Tibial nerve (tissue), 4 donors: Measurements from ENCODE around the gene MRPS5. TPM values are rescaled to one million over a fixed set of nuclear protein-coding genes. Genes with fewer than 3 reads are reported as not detected.

Source experiments
- DNase-seq, 2 donors: peaks; one replicate each; pipeline ENCODE4 v3.0.0-alpha.2; 2019; ENCODE audit warnings: low spot score in 2 of 2
- H3K27ac ChIP-seq, 4 donors: fragments of 200-600 bp; sonication (generic) in 3 of 4; one replicate each; pipeline ENCODE4 v1.5.1; 2017 to 2019; ENCODE audit warnings: mild to moderate bottlenecking in 1 of 4
- H3K27me3 ChIP-seq, 2 donors: fragments of 200-600 bp; sonication (generic) in 1 of 2; one replicate each; pipeline versions ENCODE4 v1.5.1 to v1.6.0; 2017 to 2019
- H3K36me3 ChIP-seq, 3 donors: fragments of 200-600 bp; sonication (generic); one replicate each; pipeline ENCODE4 v1.5.1; 2018 to 2019
- H3K4me1 ChIP-seq, 4 donors: fragments of 200-600 bp; sonication (generic) in 3 of 4; one replicate each; pipeline ENCODE4 v1.5.1; 2017 to 2019
- H3K4me3 ChIP-seq, 4 donors: fragments of 200-600 bp; sonication (generic) in 3 of 4; one replicate each; pipeline ENCODE4 v1.5.1; 2017 to 2019; ENCODE audit warnings: mild to moderate bottlenecking in 1 of 4, moderate library complexity in 1 of 4
- H3K9me3 ChIP-seq, 4 donors: fragments of 200-600 bp; sonication (generic) in 3 of 4; one replicate each; pipeline ENCODE4 v1.5.1; 2017 to 2019
- CTCF ChIP-seq, 5 experiments: fragments of 200-600 bp in 3 of 5; fragments of 450-650 bp in 2 of 5; sonication (generic) in 3 of 5; IDR thresholded peaks; one replicate each; pipeline ENCODE4 v1.5.1; 2016 to 2019; ENCODE audit warnings: antibody characterized with exemption in 5 of 5, mild to moderate bottlenecking in 3 of 5, moderate library complexity in 2 of 5
- EP300 ChIP-seq, 2 donors: sonication (generic); formaldehyde crosslinking; IDR thresholded peaks; one replicate each; pipeline ENCODE4 v1.6.1; 2017; ENCODE audit warnings: antibody characterized with exemption in 2 of 2, mild to moderate bottlenecking in 1 of 2
- POLR2A ChIP-seq, 2 donors: fragments of 450-650 bp; IDR thresholded peaks; one replicate each; pipeline ENCODE4 v1.6.1; 2017; ENCODE audit warnings: antibody characterized with exemption in 2 of 2, mild to moderate bottlenecking in 2 of 2, moderate library complexity in 2 of 2
- WGBS, 2 donors: methylation state at CpG; one replicate each; pipeline ENCODE4 v1.1.5; 2018; 5-methylcytosine and 5-hydroxymethylcytosine counted together
- total RNA-seq, 4 donors: library from RNA; depleted of rRNA; stranded (reverse); fragments of >200 nt; gene quantifications; one replicate each; pipeline ENCODE4 v1.1.0, GENCODE V29; 2016

Gene MRPS5
- total RNA-seq, 4 donors from 2014 or later: 34.3 to 67.8 (median 50.8) TPM

GRCh38 chr2:95056461-95057459 is 64.8 kb downstream of the MRPS5 start:
- H3K36me3 ChIP-seq: peaks cover 0 to 18% (median 0%) of the 10 kb centered on the region in 3 donors
- H3K4me3 ChIP-seq: peak overlapping the region in 1 of 4 donors; percentile 3
- no peak for DNase-seq
- 55 to 57% methylated on average over 14 to 15 of the region's 15 CpGs for WGBS, 2 donors
- H3K27ac ChIP-seq: peak overlapping the region; percentile 69 to 94 (median 80)
- no peaks in the 10 kb centered on the region for H3K9me3 ChIP-seq
- peaks cover 0 to 56% (median 26%) of the 10 kb centered on the region in 4 donors for H3K4me1 ChIP-seq
- no peaks in the 10 kb centered on the region for H3K27me3 ChIP-seq
- peak in 1 of 2 donors; percentile 85 for TF ChIP-seq EP300 (IDR thresholded peaks at IDR 0.05)
- peak in 1 of 2 donors; percentile 20 for TF ChIP-seq POLR2A (IDR thresholded peaks at IDR 0.05)
- no peak for TF ChIP-seq CTCF (IDR thresholded peaks at IDR 0.05)

DNA sequence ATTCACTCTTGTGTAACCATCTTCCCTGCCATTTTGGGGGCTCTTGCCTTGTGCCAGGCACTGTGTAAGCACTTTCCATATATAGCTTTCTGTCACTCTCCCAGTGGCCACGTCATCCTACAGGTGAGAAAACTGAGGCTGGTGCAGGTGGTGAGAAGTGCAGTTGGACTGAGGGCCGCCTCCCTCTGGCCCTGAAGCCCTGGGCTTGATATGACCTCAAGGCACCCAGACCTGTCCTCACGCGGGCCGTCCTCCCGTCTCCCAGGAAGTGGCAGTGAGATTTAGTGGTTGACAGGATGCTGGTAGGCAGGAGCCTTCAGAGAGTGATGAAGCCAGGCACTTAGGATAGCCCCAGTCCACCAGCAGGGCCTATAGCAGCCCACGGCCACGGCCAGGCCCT is 65.6 kb downstream of the MRPS5 start:
- Histone ChIP-seq H3K4me3 (no peak overlapping the region), H3K9me3 (no peaks in the 10 kb centered on the region), H3K36me3 (peaks cover 0 to 20% (median 0%) of the 10 kb centered on the region in 3 donors), H3K27me3 (no peaks in the 10 kb centered on the region), H3K4me1 (peaks cover 0 to 49% (median 22%) of the 10 kb centered on the region in 4 donors), H3K27ac (peak overlapping the region; percentile 50 to 94 (median 80))
- no peak for DNase-seq
- WGBS, 2 donors: 69 to 71% methylated on average over 8 of the region's 8 CpGs
- no peak for TF ChIP-seq EP300 (IDR thresholded peaks at IDR 0.05)
- no peak for TF ChIP-seq POLR2A (IDR thresholded peaks at IDR 0.05)
- TF ChIP-seq CTCF (IDR thresholded peaks at IDR 0.05): no peak

DNA sequence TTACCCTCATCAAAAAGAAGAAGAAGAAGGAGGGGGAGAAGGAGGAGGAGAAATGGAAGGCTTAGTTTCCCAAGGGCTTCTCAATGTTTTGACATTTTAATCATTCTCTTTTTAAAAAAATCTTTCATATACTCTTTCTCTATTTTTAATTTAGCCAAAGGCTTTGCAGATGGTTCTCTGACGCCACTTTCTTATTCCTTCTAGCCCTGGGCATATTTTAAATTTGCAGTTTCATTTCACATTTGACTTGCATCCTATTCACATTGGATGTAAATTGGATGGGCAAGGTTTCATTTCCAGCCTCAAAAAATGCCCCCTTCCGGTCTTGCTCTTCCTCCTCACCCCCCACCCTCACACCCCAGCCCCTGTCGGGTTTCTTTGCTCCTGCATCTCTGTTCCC is 66.3 kb downstream of the MRPS5 start:
- Histone ChIP-seq H3K36me3 (peaks cover 0 to 25% (median 0%) of the 10 kb centered on the region in 3 donors), H3K27ac (peak overlapping the region; percentile 50 to 94 (median 80)), H3K27me3 (no peaks in the 10 kb centered on the region), H3K4me1 (peaks cover 0 to 47% (median 16%) of the 10 kb centered on the region in 4 donors), H3K9me3 (no peaks in the 10 kb centered on the region), H3K4me3 (no peak overlapping the region)
- no peak for TF ChIP-seq POLR2A (IDR thresholded peaks at IDR 0.05)
- TF ChIP-seq EP300 (IDR thresholded peaks at IDR 0.05): no peak
- TF ChIP-seq CTCF (IDR thresholded peaks at IDR 0.05): no peak
- 56 to 66% methylated on average over 3 of the region's 3 CpGs for WGBS, 2 donors
- no peak for DNase-seq

DNA sequence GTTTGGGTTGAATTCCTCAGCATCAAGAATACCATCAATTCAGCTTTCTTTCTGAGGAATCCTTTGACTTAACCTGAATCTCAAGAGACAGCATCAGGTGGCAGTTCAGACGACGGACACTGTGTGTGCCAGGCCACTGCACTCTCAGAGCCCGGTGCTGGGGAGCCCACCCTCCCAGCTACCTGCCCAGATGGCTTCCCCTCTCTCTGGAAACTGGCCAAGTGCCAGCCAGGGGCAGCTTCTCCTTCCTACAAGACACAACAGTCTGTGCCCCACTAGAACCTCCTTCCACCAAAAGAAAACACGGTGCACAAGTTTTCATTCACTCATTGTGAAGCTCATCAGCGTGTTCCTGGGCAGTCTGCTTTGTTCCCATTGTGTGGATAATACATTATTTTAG is 67.6 kb downstream of the MRPS5 start:
- WGBS, 2 donors: 65 to 67% methylated on average over 5 of the region's 5 CpGs
- Histone ChIP-seq H3K27me3 (no peaks in the 10 kb centered on the region), H3K27ac (peak overlapping the region in 3 of 4 donors; percentile 14 to 94 (median 91)), H3K4me1 (peaks cover 0 to 38% (median 6%) of the 10 kb centered on the region in 4 donors), H3K4me3 (no peak overlapping the region), H3K9me3 (no peaks in the 10 kb centered on the region), H3K36me3 (peaks cover 0 to 35% (median 0%) of the 10 kb centered on the region in 3 donors)
- TF ChIP-seq POLR2A (IDR thresholded peaks at IDR 0.05): no peak
- TF ChIP-seq CTCF (IDR thresholded peaks at IDR 0.05): no peak
- TF ChIP-seq EP300 (IDR thresholded peaks at IDR 0.05): no peak
- no peak for DNase-seq

DNA sequence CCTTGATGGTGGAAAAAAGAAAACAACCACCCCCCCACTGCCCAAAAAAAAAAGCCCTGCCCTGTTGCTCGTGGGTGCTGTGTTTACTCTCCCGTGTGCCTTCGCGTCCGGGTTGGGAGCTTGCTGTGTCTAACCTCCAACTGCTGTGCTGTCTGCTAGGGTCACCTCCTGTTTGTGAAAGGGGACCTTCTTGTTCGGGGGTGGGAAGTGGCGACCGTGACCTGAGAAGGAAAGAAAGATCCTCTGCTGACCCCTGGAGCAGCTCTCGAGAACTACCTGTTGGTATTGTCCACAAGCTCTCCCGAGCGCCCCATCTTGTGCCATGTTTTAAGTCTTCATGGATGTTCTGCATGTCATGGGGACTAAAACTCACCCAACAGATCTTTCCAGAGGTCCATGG is 68.1 kb downstream of the MRPS5 start:
- Histone ChIP-seq H3K36me3 (peaks cover 0 to 35% (median 0%) of the 10 kb centered on the region in 3 donors), H3K4me1 (peaks cover 0 to 38% (median 4%) of the 10 kb centered on the region in 4 donors), H3K27ac (peak overlapping the region in 3 of 4 donors; percentile 0 to 94 (median 91)), H3K9me3 (no peaks in the 10 kb centered on the region), H3K27me3 (no peaks in the 10 kb centered on the region), H3K4me3 (no peak overlapping the region)
- WGBS, 2 donors: 42% methylated on average over 11 of the region's 11 CpGs
- TF ChIP-seq POLR2A (IDR thresholded peaks at IDR 0.05) (no peak), EP300 (IDR thresholded peaks at IDR 0.05) (no peak), CTCF (IDR thresholded peaks at IDR 0.05) (no peak)
- DNase-seq: no peak
